Loucy (cell line): ENCODE results near the gene PHACTR2.

ENCODE experiments used
- CTCF ChIP-seq: fragments of 200-600 bp; sonication (generic); conservative IDR thresholded peaks from 2 replicates; pipeline ENCODE4 v1.5.1; 2014; ENCODE audit warnings: mild to moderate bottlenecking, antibody characterized with exemption, low read length
- EZH2phosphoT487 ChIP-seq: fragments of 200-600 bp; IDR thresholded peaks from 2 replicates; pipeline ENCODE4 v1.6.1; 2018; ENCODE audit warnings: antibody characterized with exemption, mild to moderate bottlenecking, moderate library complexity, borderline replicate concordance

GRCh38 chr6:143754204-143754603 lies 76.4 kb downstream of the PHACTR2 start:
- no peak for TF ChIP-seq CTCF
- TF ChIP-seq EZH2phosphoT487 = no peak
